H9 (cell line): ENCODE data around the gene FOXP2. TPM values are rescaled to one million over a fixed set of nuclear protein-coding genes. Genes with fewer than 3 reads are reported as not detected.

Source experiments
- DNase-seq: peaks from one replicate; pipeline ENCODE4 v3.0.0-alpha.2; 2017
- H2AFZ ChIP-seq: one replicate; pipeline ENCODE4 v1.6.1; 2013; ENCODE audit warnings: mild to moderate bottlenecking, low read length, control low read depth, moderate library complexity
- H2AK5ac ChIP-seq: 2 replicates; pipeline ENCODE4 v1.6.1; 2013; ENCODE audit warnings: low read length, control low read depth, mixed read lengths; ENCODE audit not compliant: insufficient read length
- H2BK120ac ChIP-seq: one replicate; pipeline ENCODE4 v1.6.1; 2013; ENCODE audit warnings: low read depth, mild to moderate bottlenecking, low read length, control low read depth, inconsistent platforms; ENCODE audit not compliant: poor library complexity, severe bottlenecking
- H2BK12ac ChIP-seq: 2 replicates; pipeline ENCODE4 v1.6.1; 2013; ENCODE audit warnings: low read length, control low read depth, mixed read lengths, low read depth; ENCODE audit not compliant: insufficient read length
- H2BK15ac ChIP-seq: 2 replicates; pipeline ENCODE4 v1.6.1; 2013; ENCODE audit warnings: low read depth, low read length, control low read depth
- H2BK20ac ChIP-seq: one replicate; pipeline ENCODE4 v1.6.1; 2013; ENCODE audit warnings: low read depth, mild to moderate bottlenecking, low read length, control low read depth, inconsistent platforms; ENCODE audit not compliant: poor library complexity, severe bottlenecking
- H2BK5ac ChIP-seq: 2 replicates; pipeline ENCODE4 v1.6.1; 2013; ENCODE audit warnings: low read length, control low read depth, mixed read lengths; ENCODE audit not compliant: insufficient read length
- H3K14ac ChIP-seq: 2 replicates; pipeline ENCODE4 v1.6.1; 2013; ENCODE audit warnings: low read length, control low read depth; ENCODE audit not compliant: insufficient read depth
- H3K18ac ChIP-seq: 2 replicates; pipeline ENCODE4 v1.6.1; 2013; ENCODE audit warnings: low read depth, mild to moderate bottlenecking, mixed read lengths, low read length, control low read depth; ENCODE audit not compliant: insufficient read length
- H3K23ac ChIP-seq: 2 replicates; pipeline ENCODE4 v1.6.1; 2013; ENCODE audit warnings: low read length, control low read depth, mixed read lengths, low read depth; ENCODE audit not compliant: insufficient read length
- H3K23me2 ChIP-seq: 2 replicates; pipeline ENCODE4 v1.6.1; 2013; ENCODE audit warnings: low read depth, mild to moderate bottlenecking, mixed read lengths, low read length, control low read depth; ENCODE audit not compliant: insufficient read length, poor library complexity, severe bottlenecking
- H3K27ac ChIP-seq: 2 replicates; pipeline ENCODE4 v1.5.1; 2013; ENCODE audit warnings: low read length, control low read depth, mixed read lengths, low read depth; ENCODE audit not compliant: insufficient read length
- H3K27me3 ChIP-seq: 2 replicates; pipeline ENCODE4 v1.6.1; 2013; ENCODE audit warnings: low read length, control low read depth, inconsistent platforms; ENCODE audit not compliant: insufficient read depth
- H3K4ac ChIP-seq: 2 replicates; pipeline ENCODE4 v1.6.1; 2013; ENCODE audit warnings: low read depth, mild to moderate bottlenecking, control low read depth, inconsistent platforms, low read length, moderate library complexity
- H3K4me1 ChIP-seq: 2 replicates; pipeline ENCODE4 v1.6.1; 2013; ENCODE audit warnings: low read length, control low read depth, inconsistent platforms; ENCODE audit not compliant: insufficient read depth
- H3K4me2 ChIP-seq: 2 replicates; pipeline ENCODE4 v1.6.1; 2013; ENCODE audit warnings: low read length, control low read depth, mixed read lengths; ENCODE audit not compliant: insufficient read length, insufficient read depth
- H3K56ac ChIP-seq: 2 replicates; pipeline ENCODE4 v1.6.1; 2013; ENCODE audit warnings: low read depth, mild to moderate bottlenecking, mixed read lengths, low read length, control low read depth; ENCODE audit not compliant: insufficient read length
- H3K79me1 ChIP-seq: 2 replicates; pipeline ENCODE4 v1.6.1; 2013; ENCODE audit warnings: low read depth, mild to moderate bottlenecking, moderate library complexity, low read length, control low read depth, inconsistent platforms; ENCODE audit not compliant: insufficient read depth, poor library complexity, severe bottlenecking
- H3K79me2 ChIP-seq: 2 replicates; pipeline ENCODE4 v1.6.1; 2013; ENCODE audit warnings: low read length, control low read depth, inconsistent platforms; ENCODE audit not compliant: insufficient read depth
- H3K9ac ChIP-seq: 2 replicates; pipeline ENCODE4 v1.6.1; 2013; ENCODE audit warnings: low read length, control low read depth, mixed read lengths; ENCODE audit not compliant: insufficient read length; ENCODE audit errors: extremely low read depth
- H3K9me3 ChIP-seq: one replicate; pipeline ENCODE4 v1.6.1; 2013; ENCODE audit warnings: low read depth, low read length, inconsistent platforms; ENCODE audit not compliant: control insufficient read depth
- H3T11ph ChIP-seq: one replicate; pipeline ENCODE4 v1.6.1; 2013; ENCODE audit warnings: mild to moderate bottlenecking, low read length, control low read depth, inconsistent platforms
- H4K20me1 ChIP-seq: one replicate; pipeline ENCODE4 v1.6.1; 2013; ENCODE audit not compliant: control insufficient read depth, insufficient read length, insufficient read depth
- H4K5ac ChIP-seq: 2 replicates; pipeline ENCODE4 v1.6.1; 2013; ENCODE audit warnings: low read depth, mild to moderate bottlenecking, mixed read lengths, low read length, control low read depth; ENCODE audit not compliant: insufficient read length
- H4K8ac ChIP-seq: replicated peaks from 2 replicates; pipeline ENCODE4 v1.6.1; 2013; ENCODE audit warnings: low read length, control low read depth, mixed read lengths, low read depth; ENCODE audit not compliant: insufficient read length
- H4K91ac ChIP-seq: 2 replicates; pipeline ENCODE4 v1.6.1; 2013; ENCODE audit warnings: low read depth, mild to moderate bottlenecking, moderate library complexity, mixed read lengths, low read length, control low read depth; ENCODE audit not compliant: insufficient read length
- H3K27ac Mint-ChIP-seq, 3 experiments: 2 replicates in 2 of 3; 3 replicates in 1 of 3; pipeline ENCODE4 v1.8.0; 2020 to 2021; ENCODE audit warnings: mixed read lengths in 3 of 3, mild to moderate bottlenecking in 1 of 3, moderate library complexity in 1 of 3
- H3K27me3 Mint-ChIP-seq: 2 replicates; pipeline ENCODE4 v1.8.0; 2021; ENCODE audit warnings: low read depth, mild to moderate bottlenecking, moderate library complexity, mixed read lengths
- H3K36me3 Mint-ChIP-seq, 3 experiments: 2 replicates in 2 of 3; 3 replicates in 1 of 3; pipeline ENCODE4 v1.8.0; 2020 to 2021; ENCODE audit warnings: low read depth in 3 of 3, mixed read lengths in 3 of 3; ENCODE audit not compliant: insufficient read depth in 1 of 3
- H3K4me1 Mint-ChIP-seq, 2 experiments: 2 replicates each; pipeline ENCODE4 v1.8.0; 2020; ENCODE audit warnings: mixed read lengths in 2 of 2
- H3K4me3 Mint-ChIP-seq, 2 experiments: 2 replicates in 1 of 2; 3 replicates in 1 of 2; pipeline ENCODE4 v1.8.0; 2020 to 2021; ENCODE audit warnings: mild to moderate bottlenecking in 2 of 2, mixed read lengths in 2 of 2, moderate library complexity in 1 of 2
- H3K9me3 Mint-ChIP-seq, 2 experiments: 2 replicates in 1 of 2; 3 replicates in 1 of 2; pipeline ENCODE4 v1.8.0; 2020; ENCODE audit warnings: mild to moderate bottlenecking in 2 of 2, mixed read lengths in 2 of 2, moderate library complexity in 1 of 2
- WGBS: extraction: QIAGEN DNeasy Blood & Tissue Kit; methylation state at CpG from one replicate; pipeline ENCODE4 v1.1.7; 2013; ENCODE audit warnings: missing lambda C conversion rate, low lambda C conversion rate, mixed read lengths; ENCODE audit not compliant: insufficient read length; ENCODE audit errors: extremely low coverage; 5-methylcytosine and 5-hydroxymethylcytosine counted together
- total RNA-seq: library from RNA; stranded (reverse); gene quantifications from 2 replicates; pipeline ENCODE4 v1.2.1, GENCODE V29; 2021
- TF ChIP-seq, protein P1 (sequence below): fragments of 200-600 bp; sonication (generic); conservative IDR thresholded peaks from 3 replicates; pipeline ENCODE4 v1.8.0; 2021; ENCODE audit warnings: antibody characterized with exemption, mild to moderate bottlenecking

The FOXP2 gene
- total RNA-seq, 1 experiment from 2014 or later, result not detected

DNA sequence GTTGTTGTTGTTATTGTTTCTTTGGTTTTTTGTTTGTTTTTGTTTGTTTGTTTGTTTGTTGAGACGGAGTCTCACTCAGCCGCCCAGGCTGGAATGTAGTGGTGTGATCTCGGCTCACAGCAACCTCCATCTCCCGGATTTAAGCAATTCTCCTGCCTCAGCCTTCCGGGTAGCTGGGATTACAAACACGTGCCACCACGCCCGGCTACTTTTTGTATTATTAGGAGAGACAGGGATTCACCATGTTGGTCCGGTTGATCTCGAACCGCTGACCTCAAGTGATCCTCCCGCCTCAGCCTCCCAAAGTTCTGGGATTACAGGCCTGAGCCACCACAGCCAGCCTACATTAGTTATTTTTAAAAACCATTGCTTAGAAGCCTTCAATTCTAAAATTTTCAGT, 45.0 kb downstream of the FOXP2 start:
- Histone ChIP-seq H3K27me3 (no peaks in the 10 kb centered on the region), H3K4me1 (no peaks in the 10 kb centered on the region), H3K18ac (no peak overlapping the region), H4K5ac (no peak overlapping the region), H3K4ac (no peak overlapping the region), H3K4me2 (no peak overlapping the region), H3K9ac (no peak overlapping the region), H4K8ac (no peak overlapping the region), H3K79me2 (no peaks in the 10 kb centered on the region), H3K79me1 (no peaks in the 10 kb centered on the region), H3K27ac (no peak overlapping the region), H3K14ac (no peak overlapping the region), H3T11ph (no peak overlapping the region), H2BK5ac (no peak overlapping the region), H4K20me1 (no peaks in the 10 kb centered on the region), H2AK5ac (no peak overlapping the region), H2BK120ac (no peak overlapping the region), H2AFZ (no peak overlapping the region), H2BK15ac (no peak overlapping the region), H2BK12ac (no peak overlapping the region), H3K23ac (no peak overlapping the region), H2BK20ac (no peak overlapping the region), H3K23me2 (no peaks in the 10 kb centered on the region), H3K56ac (no peak overlapping the region), H3K9me3 (no peaks in the 10 kb centered on the region), H4K91ac (no peak overlapping the region)
- WGBS, result no CpG with 5 or more reads among the region's 12 CpGs
- H3K36me3 Mint-ChIP-seq, result no peaks in the 10 kb centered on the region
- H3K4me3 Mint-ChIP-seq, result no peak overlapping the region
- H3K4me1 Mint-ChIP-seq, result no peaks in the 10 kb centered on the region
- no peak for DNase-seq
- H3K27me3 Mint-ChIP-seq, result no peaks in the 10 kb centered on the region
- H3K9me3 Mint-ChIP-seq, result no peaks in the 10 kb centered on the region
- no peak overlapping the region for H3K27ac Mint-ChIP-seq
- TF ChIP-seq, protein P1, sequence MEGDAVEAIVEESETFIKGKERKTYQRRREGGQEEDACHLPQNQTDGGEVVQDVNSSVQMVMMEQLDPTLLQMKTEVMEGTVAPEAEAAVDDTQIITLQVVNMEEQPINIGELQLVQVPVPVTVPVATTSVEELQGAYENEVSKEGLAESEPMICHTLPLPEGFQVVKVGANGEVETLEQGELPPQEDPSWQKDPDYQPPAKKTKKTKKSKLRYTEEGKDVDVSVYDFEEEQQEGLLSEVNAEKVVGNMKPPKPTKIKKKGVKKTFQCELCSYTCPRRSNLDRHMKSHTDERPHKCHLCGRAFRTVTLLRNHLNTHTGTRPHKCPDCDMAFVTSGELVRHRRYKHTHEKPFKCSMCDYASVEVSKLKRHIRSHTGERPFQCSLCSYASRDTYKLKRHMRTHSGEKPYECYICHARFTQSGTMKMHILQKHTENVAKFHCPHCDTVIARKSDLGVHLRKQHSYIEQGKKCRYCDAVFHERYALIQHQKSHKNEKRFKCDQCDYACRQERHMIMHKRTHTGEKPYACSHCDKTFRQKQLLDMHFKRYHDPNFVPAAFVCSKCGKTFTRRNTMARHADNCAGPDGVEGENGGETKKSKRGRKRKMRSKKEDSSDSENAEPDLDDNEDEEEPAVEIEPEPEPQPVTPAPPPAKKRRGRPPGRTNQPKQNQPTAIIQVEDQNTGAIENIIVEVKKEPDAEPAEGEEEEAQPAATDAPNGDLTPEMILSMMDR, result no peak
